Sigmoid colon (tissue), 4 donors: ENCODE results near the gene COASY.

Experiments used
- POLR2AphosphoS5 ChIP-seq, 4 donors: sonication (generic); formaldehyde crosslinking; IDR thresholded peaks; one replicate each; pipeline ENCODE4 v1.6.1; 2017; ENCODE audit warnings: antibody characterized with exemption in 4 of 4
- TF ChIP-seq, protein P1 (sequence below), 4 experiments: fragments of 450-650 bp in 3 of 4; fragments of 200-600 bp in 1 of 4; IDR thresholded peaks; one replicate each; pipeline ENCODE4 v1.5.1; 2016 to 2019; ENCODE audit warnings: antibody characterized with exemption in 4 of 4, mild to moderate bottlenecking in 3 of 4, moderate library complexity in 2 of 4

DNA sequence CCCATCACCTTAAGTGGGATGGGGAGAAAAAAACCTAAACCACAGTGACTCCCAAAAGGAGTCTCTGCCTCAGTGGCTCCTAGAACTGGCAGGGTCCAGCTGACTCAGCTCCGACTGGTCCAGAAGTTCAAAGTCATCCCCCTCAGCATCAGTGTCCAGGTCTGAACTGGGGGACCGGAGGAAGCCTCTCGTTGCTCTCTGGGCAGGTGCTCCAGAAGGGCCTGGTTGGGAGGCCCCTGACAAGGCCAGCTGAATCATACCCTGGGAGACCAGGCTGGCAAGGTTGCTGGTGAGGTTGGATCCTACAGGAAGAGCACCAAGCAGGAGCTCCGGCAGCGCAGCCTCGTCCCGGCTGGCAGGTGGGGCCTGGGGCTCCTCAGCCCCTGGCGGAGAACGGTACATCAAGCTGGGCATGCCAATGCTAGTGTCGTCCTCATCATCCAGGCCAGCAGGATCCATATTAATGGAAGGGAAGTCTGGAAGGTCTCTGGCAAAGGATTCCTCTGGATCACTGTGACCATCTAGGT, 19.9 kb downstream of the COASY start:
- TF ChIP-seq POLR2AphosphoS5 (IDR thresholded peaks at IDR 0.05): no peak
- TF ChIP-seq, protein P1, sequence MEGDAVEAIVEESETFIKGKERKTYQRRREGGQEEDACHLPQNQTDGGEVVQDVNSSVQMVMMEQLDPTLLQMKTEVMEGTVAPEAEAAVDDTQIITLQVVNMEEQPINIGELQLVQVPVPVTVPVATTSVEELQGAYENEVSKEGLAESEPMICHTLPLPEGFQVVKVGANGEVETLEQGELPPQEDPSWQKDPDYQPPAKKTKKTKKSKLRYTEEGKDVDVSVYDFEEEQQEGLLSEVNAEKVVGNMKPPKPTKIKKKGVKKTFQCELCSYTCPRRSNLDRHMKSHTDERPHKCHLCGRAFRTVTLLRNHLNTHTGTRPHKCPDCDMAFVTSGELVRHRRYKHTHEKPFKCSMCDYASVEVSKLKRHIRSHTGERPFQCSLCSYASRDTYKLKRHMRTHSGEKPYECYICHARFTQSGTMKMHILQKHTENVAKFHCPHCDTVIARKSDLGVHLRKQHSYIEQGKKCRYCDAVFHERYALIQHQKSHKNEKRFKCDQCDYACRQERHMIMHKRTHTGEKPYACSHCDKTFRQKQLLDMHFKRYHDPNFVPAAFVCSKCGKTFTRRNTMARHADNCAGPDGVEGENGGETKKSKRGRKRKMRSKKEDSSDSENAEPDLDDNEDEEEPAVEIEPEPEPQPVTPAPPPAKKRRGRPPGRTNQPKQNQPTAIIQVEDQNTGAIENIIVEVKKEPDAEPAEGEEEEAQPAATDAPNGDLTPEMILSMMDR (IDR thresholded peaks at IDR 0.05): no peak
